ENCODE data around the gene METTL23.

METTL23 gene

DNA sequence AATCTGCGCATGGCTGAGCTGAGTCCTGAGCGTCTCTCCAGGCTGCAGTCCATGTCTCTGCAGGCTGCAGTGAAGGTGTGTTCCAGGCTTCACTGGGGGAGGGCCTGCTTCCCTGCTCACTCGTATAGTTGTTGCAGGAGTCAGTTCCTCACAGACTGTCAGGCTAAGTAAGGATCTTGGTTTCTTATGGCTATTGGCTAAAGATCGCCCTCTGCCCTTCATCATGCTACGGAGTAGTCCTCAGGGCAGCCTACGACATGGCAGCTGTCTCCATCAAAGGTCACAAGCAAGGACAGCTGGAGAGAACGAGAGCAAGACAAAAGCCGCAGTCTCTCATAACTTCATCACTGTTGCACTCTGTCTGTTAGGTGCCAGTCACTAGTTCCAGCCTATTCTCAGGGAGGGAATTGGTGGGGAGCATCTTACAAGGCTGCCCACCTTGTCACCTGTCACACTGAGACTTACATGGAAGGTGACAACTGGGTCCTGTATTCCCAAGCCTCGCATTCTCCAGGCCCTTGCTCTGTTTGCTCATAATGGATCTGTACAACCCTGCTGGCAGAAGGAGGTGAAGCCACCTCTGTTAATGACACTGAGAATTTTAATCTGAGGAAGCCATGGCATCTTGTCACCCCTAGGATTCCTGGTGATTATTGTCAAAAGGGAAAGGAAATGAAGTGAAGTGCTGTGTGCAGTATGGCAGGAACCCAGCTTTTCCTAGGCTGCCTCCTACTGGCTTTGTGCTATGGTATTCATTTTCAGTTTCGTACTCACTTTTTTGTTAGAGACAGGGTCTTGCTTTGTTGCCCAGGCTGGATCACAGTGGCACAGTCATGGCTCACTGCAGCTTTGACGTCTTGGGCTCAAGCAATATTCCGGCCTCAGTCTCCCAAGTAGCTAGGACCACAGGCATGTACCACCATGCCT, 54.7 kb downstream of the METTL23 start:
- no peak for DNase-seq

GRCh38 chr17:76783146-76783545, 56.5 kb downstream of the METTL23 start:
- DNase-seq: no peak
